ENCODE measurements around the gene PRICKLE1.

PRICKLE1 gene

GRCh38 chr12:42440608-42441007 lies 148.9 kb downstream of the PRICKLE1 start:
- Histone ChIP-seq H3K4me3 (ENCODE audit: low read depth in 1 of 2, low read length in 2 of 2) (no peak overlapping the region), H3K27ac (ENCODE audit: low read length) (no peak overlapping the region), H3K27me3 (ENCODE audit: insufficient read depth, low read length, poor library complexity) (no peaks in the 10 kb centered on the region), H2AFZ (ENCODE audit: low read depth, low read length) (no peak overlapping the region), H3K36me3 (ENCODE audit: insufficient read depth, low read length) (peaks cover 44% of the 10 kb centered on the region), H3K4me2 (ENCODE audit: insufficient read depth, low read length) (no peak overlapping the region), H3K79me2 (ENCODE audit: insufficient read depth, low read length) (no peaks in the 10 kb centered on the region; the same call in 1 of the 2 replicates), H4K20me1 (ENCODE audit: insufficient read depth, low read length) (no peaks in the 10 kb centered on the region), H3K9ac (ENCODE audit: low read depth, low read length) (no peak overlapping the region), H3K4me1 (ENCODE audit: insufficient read depth, low read length) (no peaks in the 10 kb centered on the region), H3K9me3 (ENCODE audit: insufficient read depth, low read length, severe bottlenecking) (no peaks in the 10 kb centered on the region)
- ATAC-seq (ENCODE audit: insufficient read depth, low read depth) (no peak), DNase-seq (no peak)
- TF ChIP-seq, protein P1, sequence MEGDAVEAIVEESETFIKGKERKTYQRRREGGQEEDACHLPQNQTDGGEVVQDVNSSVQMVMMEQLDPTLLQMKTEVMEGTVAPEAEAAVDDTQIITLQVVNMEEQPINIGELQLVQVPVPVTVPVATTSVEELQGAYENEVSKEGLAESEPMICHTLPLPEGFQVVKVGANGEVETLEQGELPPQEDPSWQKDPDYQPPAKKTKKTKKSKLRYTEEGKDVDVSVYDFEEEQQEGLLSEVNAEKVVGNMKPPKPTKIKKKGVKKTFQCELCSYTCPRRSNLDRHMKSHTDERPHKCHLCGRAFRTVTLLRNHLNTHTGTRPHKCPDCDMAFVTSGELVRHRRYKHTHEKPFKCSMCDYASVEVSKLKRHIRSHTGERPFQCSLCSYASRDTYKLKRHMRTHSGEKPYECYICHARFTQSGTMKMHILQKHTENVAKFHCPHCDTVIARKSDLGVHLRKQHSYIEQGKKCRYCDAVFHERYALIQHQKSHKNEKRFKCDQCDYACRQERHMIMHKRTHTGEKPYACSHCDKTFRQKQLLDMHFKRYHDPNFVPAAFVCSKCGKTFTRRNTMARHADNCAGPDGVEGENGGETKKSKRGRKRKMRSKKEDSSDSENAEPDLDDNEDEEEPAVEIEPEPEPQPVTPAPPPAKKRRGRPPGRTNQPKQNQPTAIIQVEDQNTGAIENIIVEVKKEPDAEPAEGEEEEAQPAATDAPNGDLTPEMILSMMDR (IDR thresholded peaks at IDR 0.05; ENCODE audit: borderline replicate concordance, extremely low read depth, low read length, poor library complexity, severe bottlenecking) = no peak
- no peak for TF ChIP-seq EZH2 (IDR thresholded peaks at IDR 0.05; ENCODE audit: borderline replicate concordance, low read depth, low read length, severe bottlenecking)

- ATAC-seq (ENCODE audit: insufficient read depth, low read depth) = no peak
- Histone ChIP-seq H3K27ac (ENCODE audit: low read length) (no peak overlapping the region), H3K4me2 (ENCODE audit: insufficient read depth, low read length) (no peak overlapping the region)
Observed at GRCh38 chr12:42432517-42433140, 156.9 kb downstream of the PRICKLE1 start.

GRCh38 chr12:42428850-42429249 lies 160.7 kb downstream of the PRICKLE1 start:
- no peak overlapping the region for H3K27ac ChIP-seq (ENCODE audit: low read length)
- no peaks in the 10 kb centered on the region for H3K9me3 ChIP-seq (ENCODE audit: insufficient read depth, low read length, severe bottlenecking)
- peaks cover 7% of the 10 kb centered on the region; the same call in 1 of the 2 replicates for H3K36me3 ChIP-seq (ENCODE audit: insufficient read depth, low read length)
- TF ChIP-seq, protein P1 (IDR thresholded peaks at IDR 0.05; ENCODE audit: borderline replicate concordance, extremely low read depth, low read length, poor library complexity, severe bottlenecking) = no peak
- TF ChIP-seq EZH2 (IDR thresholded peaks at IDR 0.05; ENCODE audit: borderline replicate concordance, low read depth, low read length, severe bottlenecking) = no peak
- H2AFZ ChIP-seq (ENCODE audit: low read depth, low read length) = no peak overlapping the region
- H3K9ac ChIP-seq (ENCODE audit: low read depth, low read length) = no peak overlapping the region
- no peaks in the 10 kb centered on the region for H4K20me1 ChIP-seq (ENCODE audit: insufficient read depth, low read length)
- no peaks in the 10 kb centered on the region for H3K4me1 ChIP-seq (ENCODE audit: insufficient read depth, low read length)
- H3K4me3 ChIP-seq (ENCODE audit: low read depth in 1 of 2, low read length in 2 of 2) = no peak overlapping the region
- ATAC-seq (ENCODE audit: insufficient read depth, low read depth) (no peak), DNase-seq (no peak)
- H3K27me3 ChIP-seq (ENCODE audit: insufficient read depth, low read length, poor library complexity) = no peaks in the 10 kb centered on the region
- no peak overlapping the region for H3K4me2 ChIP-seq (ENCODE audit: insufficient read depth, low read length)
- H3K79me2 ChIP-seq (ENCODE audit: insufficient read depth, low read length) = no peaks in the 10 kb centered on the region

More at GRCh38 chr12:42432517-42433140, 156.9 kb downstream of the PRICKLE1 start:
- Histone ChIP-seq H2AFZ (ENCODE audit: low read depth, low read length) (no peak overlapping the region), H3K27me3 (ENCODE audit: insufficient read depth, low read length, poor library complexity) (no peaks in the 10 kb centered on the region), H3K4me1 (ENCODE audit: insufficient read depth, low read length) (no peaks in the 10 kb centered on the region), H3K36me3 (ENCODE audit: insufficient read depth, low read length) (peaks cover 7% of the 10 kb centered on the region; the same call in 1 of the 2 replicates), H3K79me2 (ENCODE audit: insufficient read depth, low read length) (no peaks in the 10 kb centered on the region), H3K9ac (ENCODE audit: low read depth, low read length) (no peak overlapping the region), H3K9me3 (ENCODE audit: insufficient read depth, low read length, severe bottlenecking) (no peaks in the 10 kb centered on the region), H4K20me1 (ENCODE audit: insufficient read depth, low read length) (no peaks in the 10 kb centered on the region), H3K4me3 (ENCODE audit: low read depth in 1 of 2, low read length in 2 of 2) (no peak overlapping the region)
- no peak for TF ChIP-seq EZH2 (IDR thresholded peaks at IDR 0.05; ENCODE audit: borderline replicate concordance, low read depth, low read length, severe bottlenecking)
- TF ChIP-seq, protein P1 (IDR thresholded peaks at IDR 0.05; ENCODE audit: borderline replicate concordance, extremely low read depth, low read length, poor library complexity, severe bottlenecking) = no peak
- no peak for DNase-seq
